Endothelial cell (in vitro differentiated cells): ENCODE measurements around the gene OGFOD2. TPM values are rescaled to one million over a fixed set of nuclear protein-coding genes. Genes with fewer than 3 reads are reported as not detected.

Source experiments
- DNase-seq: peaks from one replicate; pipeline ENCODE4 v3.0.0; 2021; ENCODE audit warnings: low spot score
- H3K27ac Mint-ChIP-seq: one replicate; pipeline ENCODE4 v1.8.0; 2021; ENCODE audit warnings: mixed read lengths, inconsistent platforms; ENCODE audit not compliant: unreplicated experiment
- H3K27me3 Mint-ChIP-seq: one replicate; pipeline ENCODE4 v1.8.0; 2021; ENCODE audit warnings: mild to moderate bottlenecking, moderate library complexity, mixed read lengths, inconsistent platforms; ENCODE audit not compliant: unreplicated experiment
- H3K36me3 Mint-ChIP-seq: one replicate; pipeline ENCODE4 v1.8.0; 2021; ENCODE audit warnings: mild to moderate bottlenecking, low read depth, mixed read lengths, inconsistent platforms; ENCODE audit not compliant: unreplicated experiment
- H3K4me1 Mint-ChIP-seq: one replicate; pipeline ENCODE4 v1.8.0; 2021; ENCODE audit warnings: mild to moderate bottlenecking, mixed read lengths, inconsistent platforms; ENCODE audit not compliant: unreplicated experiment
- H3K4me3 Mint-ChIP-seq: one replicate; pipeline ENCODE4 v1.8.0; 2021; ENCODE audit warnings: mild to moderate bottlenecking, mixed read lengths, inconsistent platforms; ENCODE audit not compliant: unreplicated experiment
- H3K9me3 Mint-ChIP-seq: one replicate; pipeline ENCODE4 v1.8.0; 2021; ENCODE audit warnings: mixed read lengths, inconsistent platforms; ENCODE audit not compliant: unreplicated experiment
- total RNA-seq: library from RNA; stranded (reverse); fragmentation: NEBNext Ultra II Directional; extraction: Animal tissue kit (Norgen Biotek cat#: 25700); gene quantifications from one replicate; pipeline ENCODE4 v1.2.1, GENCODE V29; 2021; ENCODE audit not compliant: unreplicated experiment
- TF ChIP-seq, protein P1 (sequence below): fragments of 200-600 bp; sonication (generic); IDR thresholded peaks from one replicate; pipeline ENCODE4 v1.5.0; 2021; ENCODE audit warnings: antibody characterized with exemption; ENCODE audit not compliant: unreplicated experiment

The OGFOD2 gene
- total RNA-seq, 1 donor from 2014 or later, result 10.4 TPM

DNA sequence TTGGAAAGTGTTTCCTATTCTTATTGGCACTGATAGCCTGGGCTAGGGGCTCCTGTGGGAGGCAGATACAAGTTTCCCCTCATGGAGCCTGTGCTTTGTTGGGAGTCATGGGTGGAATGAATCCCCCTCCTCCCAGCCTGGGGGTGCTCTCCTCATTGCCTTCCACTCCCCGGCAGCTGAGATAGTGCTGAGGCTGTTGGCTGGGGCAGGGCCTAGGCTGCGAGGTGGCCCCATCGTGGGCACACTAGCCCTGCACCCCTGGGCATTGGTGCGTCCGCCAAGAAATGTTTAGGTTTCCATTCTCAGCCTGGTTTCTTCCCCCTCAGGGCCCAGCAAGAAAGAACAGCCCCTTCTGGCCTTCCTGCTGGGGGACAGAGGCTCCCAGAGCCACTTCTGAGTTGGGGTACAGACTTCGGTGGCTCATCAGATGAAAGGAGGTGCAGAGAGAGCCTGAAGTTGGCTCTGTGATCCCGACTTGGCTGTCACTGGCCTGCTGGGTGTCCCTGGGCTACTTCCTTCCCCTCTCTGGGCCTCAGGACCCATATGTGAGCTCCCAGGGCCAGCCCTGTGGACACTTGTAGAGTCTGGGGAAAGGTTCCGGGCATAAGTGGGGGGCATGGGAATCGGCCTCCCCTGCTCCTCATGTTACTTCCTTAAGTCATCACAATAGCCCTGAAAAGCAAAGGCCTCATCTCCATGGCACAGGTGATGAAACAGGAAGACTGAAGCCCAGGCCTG is 2.8 kb downstream of the OGFOD2 start:
- Mint-ChIP-seq H3K27me3 (peaks cover 6% of the 10 kb centered on the region), H3K36me3 (no peaks in the 10 kb centered on the region), H3K27ac (peak overlapping the region; percentile 36), H3K4me3 (no peak overlapping the region), H3K9me3 (no peaks in the 10 kb centered on the region), H3K4me1 (peaks cover 27% of the 10 kb centered on the region)
- TF ChIP-seq, protein P1, sequence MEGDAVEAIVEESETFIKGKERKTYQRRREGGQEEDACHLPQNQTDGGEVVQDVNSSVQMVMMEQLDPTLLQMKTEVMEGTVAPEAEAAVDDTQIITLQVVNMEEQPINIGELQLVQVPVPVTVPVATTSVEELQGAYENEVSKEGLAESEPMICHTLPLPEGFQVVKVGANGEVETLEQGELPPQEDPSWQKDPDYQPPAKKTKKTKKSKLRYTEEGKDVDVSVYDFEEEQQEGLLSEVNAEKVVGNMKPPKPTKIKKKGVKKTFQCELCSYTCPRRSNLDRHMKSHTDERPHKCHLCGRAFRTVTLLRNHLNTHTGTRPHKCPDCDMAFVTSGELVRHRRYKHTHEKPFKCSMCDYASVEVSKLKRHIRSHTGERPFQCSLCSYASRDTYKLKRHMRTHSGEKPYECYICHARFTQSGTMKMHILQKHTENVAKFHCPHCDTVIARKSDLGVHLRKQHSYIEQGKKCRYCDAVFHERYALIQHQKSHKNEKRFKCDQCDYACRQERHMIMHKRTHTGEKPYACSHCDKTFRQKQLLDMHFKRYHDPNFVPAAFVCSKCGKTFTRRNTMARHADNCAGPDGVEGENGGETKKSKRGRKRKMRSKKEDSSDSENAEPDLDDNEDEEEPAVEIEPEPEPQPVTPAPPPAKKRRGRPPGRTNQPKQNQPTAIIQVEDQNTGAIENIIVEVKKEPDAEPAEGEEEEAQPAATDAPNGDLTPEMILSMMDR, result no peak
- DNase-seq, result no peak

DNA sequence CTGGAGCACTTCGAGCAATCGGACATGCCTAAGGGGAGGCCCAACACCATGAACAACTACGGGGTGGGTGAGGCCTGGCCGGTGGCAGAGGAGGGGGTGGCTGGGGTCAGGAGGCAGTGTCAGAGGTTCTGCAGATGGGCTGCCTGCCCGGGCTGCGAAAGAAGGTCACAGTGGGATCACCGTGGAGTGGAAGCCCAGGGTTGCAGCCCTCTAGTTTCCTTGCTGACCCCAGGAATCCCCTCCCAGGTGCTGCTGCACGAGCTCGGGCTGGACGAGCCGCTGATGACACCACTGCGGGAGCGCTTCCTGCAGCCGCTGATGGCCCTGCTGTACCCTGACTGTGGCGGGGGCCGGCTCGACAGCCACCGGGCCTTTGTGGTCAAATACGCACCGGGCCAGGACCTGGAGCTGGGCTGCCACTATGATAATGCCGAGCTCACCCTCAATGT is 3.5 kb downstream of the OGFOD2 start:
- H3K9me3 Mint-ChIP-seq, result no peaks in the 10 kb centered on the region
- no peak overlapping the region for H3K4me3 Mint-ChIP-seq
- H3K36me3 Mint-ChIP-seq, result no peaks in the 10 kb centered on the region
- TF ChIP-seq, protein P1, result no peak
- peaks cover 6% of the 10 kb centered on the region for H3K27me3 Mint-ChIP-seq
- peaks cover 32% of the 10 kb centered on the region for H3K4me1 Mint-ChIP-seq
- no peak for DNase-seq
- peak overlapping the region; percentile 36 for H3K27ac Mint-ChIP-seq

DNA sequence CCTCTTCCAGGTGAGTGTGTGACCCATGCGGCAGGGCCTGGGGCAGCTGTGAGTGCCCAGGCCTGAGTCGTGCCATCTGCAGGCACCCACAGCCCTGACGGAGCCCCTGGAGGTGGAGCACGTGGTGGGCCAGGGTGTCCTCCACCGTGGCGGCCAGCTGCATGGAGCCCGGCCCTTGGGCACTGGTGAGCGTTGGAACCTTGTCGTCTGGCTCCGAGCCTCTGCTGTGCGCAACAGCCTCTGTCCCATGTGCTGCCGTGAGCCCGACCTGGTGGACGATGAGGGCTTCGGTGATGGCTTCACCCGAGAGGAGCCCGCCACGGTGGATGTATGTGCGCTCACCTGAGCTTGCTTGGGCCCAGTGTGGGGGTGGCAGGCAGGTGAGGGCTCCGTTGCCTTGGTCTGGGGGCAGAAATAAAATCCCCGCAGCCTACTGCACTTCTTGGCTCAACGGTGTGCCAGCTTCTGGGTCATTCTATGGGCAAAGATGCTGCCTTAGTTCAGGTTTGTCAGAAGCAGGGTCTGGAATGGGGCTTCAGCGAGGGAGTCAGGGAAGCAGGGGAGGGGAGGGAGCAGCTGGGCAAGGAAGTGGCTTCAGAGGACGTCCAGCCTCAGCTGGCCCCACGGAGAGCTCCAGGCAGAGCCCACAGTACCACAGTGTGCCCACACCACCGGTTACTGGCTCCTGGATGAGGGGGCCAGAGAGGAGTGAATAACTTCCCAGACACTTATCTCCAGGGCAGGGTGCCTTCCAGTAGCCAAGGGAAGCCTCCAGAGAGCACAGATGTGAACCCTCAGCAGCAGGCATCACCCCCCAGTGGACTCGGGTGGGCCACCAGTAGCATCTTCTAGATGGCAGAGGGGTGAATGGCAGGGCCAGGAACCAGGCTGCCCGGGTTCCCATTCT is 4.2 kb downstream of the OGFOD2 start:
- peak overlapping the region; percentile 24 for H3K27ac Mint-ChIP-seq
- DNase-seq, result no peak
- TF ChIP-seq, protein P1, result no peak
- H3K9me3 Mint-ChIP-seq, result no peaks in the 10 kb centered on the region
- H3K36me3 Mint-ChIP-seq, result peaks cover 2% of the 10 kb centered on the region
- H3K27me3 Mint-ChIP-seq, result peaks cover 8% of the 10 kb centered on the region
- H3K4me3 Mint-ChIP-seq, result peak overlapping the region; percentile 74
- peaks cover 34% of the 10 kb centered on the region for H3K4me1 Mint-ChIP-seq

DNA sequence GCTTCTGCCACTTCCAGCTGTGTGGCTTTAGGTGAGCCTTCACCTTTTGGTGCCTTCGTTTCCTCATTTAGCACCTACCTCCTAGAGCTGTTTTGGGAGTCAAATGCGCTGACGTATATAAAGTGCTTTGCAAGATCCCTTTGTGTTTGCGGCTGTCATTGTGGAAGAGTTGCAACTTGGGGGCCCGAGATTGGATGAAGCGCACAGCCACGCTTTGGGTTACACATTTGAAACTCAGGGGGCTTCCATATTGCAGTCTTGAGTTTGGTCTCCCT is 4.8 kb downstream of the OGFOD2 start:
- Mint-ChIP-seq H3K36me3 (peaks cover 5% of the 10 kb centered on the region), H3K4me3 (peak overlapping the region; percentile 94), H3K27ac (peak overlapping the region; percentile 75), H3K27me3 (peaks cover 10% of the 10 kb centered on the region), H3K9me3 (no peaks in the 10 kb centered on the region), H3K4me1 (peaks cover 35% of the 10 kb centered on the region)
- no peak for DNase-seq
- TF ChIP-seq, protein P1, result no peak
